Duodenal mucosa (tissue), 2 donors: ENCODE measurements around the gene SLC25A22.

Experiments used
- H3K27ac ChIP-seq: one replicate; pipeline ENCODE4 v1.7.0; 2013; ENCODE audit warnings: low read depth, low read length
- H3K27me3 ChIP-seq, 2 donors: one replicate each; pipeline ENCODE4 v1.7.0; 2013; ENCODE audit warnings: low read length in 2 of 2, control low read depth in 1 of 2; ENCODE audit not compliant: insufficient read depth in 2 of 2, control insufficient read depth in 1 of 2
- H3K36me3 ChIP-seq, 2 donors: one replicate each; pipeline ENCODE4 v1.7.0; 2013; ENCODE audit warnings: low read length in 2 of 2, control low read depth in 1 of 2; ENCODE audit not compliant: insufficient read depth in 2 of 2, control insufficient read depth in 1 of 2
- H3K4me1 ChIP-seq, 2 donors: one replicate each; pipeline ENCODE4 v1.7.0; 2013; ENCODE audit warnings: low read length in 2 of 2, control low read depth in 1 of 2; ENCODE audit not compliant: insufficient read depth in 2 of 2, control insufficient read depth in 1 of 2
- H3K4me3 ChIP-seq, 2 donors: one replicate each; pipeline ENCODE4 v1.7.0; 2013; ENCODE audit warnings: low read length in 2 of 2, low read depth in 1 of 2
- H3K9ac ChIP-seq, 2 donors: one replicate each; pipeline ENCODE4 v1.7.0; 2013; ENCODE audit warnings: low read length in 2 of 2, low read depth in 1 of 2
- H3K9me3 ChIP-seq, 2 donors: one replicate each; pipeline ENCODE4 v1.7.0; 2013; ENCODE audit warnings: low read length in 2 of 2, control low read depth in 1 of 2; ENCODE audit not compliant: control insufficient read depth in 1 of 2

The SLC25A22 gene

GRCh38 chr11:802693-803466, 4.8 kb upstream of the SLC25A22 start:
- H3K9ac ChIP-seq, result no peak overlapping the region
- H3K36me3 ChIP-seq, result peaks cover 8 to 22% of the 10 kb centered on the region in 2 donors
- H3K4me3 ChIP-seq, result no peak overlapping the region
- no peak overlapping the region for H3K27ac ChIP-seq
- H3K4me1 ChIP-seq, result peaks cover 13 to 21% of the 10 kb centered on the region in 2 donors
- no peaks in the 10 kb centered on the region for H3K27me3 ChIP-seq
- no peaks in the 10 kb centered on the region for H3K9me3 ChIP-seq

- no peak overlapping the region for H3K9ac ChIP-seq
- no peak overlapping the region for H3K4me3 ChIP-seq
- H3K27me3 ChIP-seq, result no peaks in the 10 kb centered on the region
- H3K9me3 ChIP-seq, result no peaks in the 10 kb centered on the region
- H3K4me1 ChIP-seq, result peaks cover 14 to 22% of the 10 kb centered on the region in 2 donors
- H3K27ac ChIP-seq, result no peak overlapping the region
- peaks cover 8 to 22% of the 10 kb centered on the region in 2 donors for H3K36me3 ChIP-seq
These were observed 4.0 kb upstream of the SLC25A22 start for GRCh38 chr11:802018-802617.

- no peak overlapping the region for H3K9ac ChIP-seq
These were observed 3.2 kb upstream of the SLC25A22 start for GRCh38 chr11:801097-801780.

GRCh38 chr11:800473-800872, 2.4 kb upstream of the SLC25A22 start:
- Histone ChIP-seq H3K9me3 (no peaks in the 10 kb centered on the region), H3K4me1 (peaks cover 23 to 35% of the 10 kb centered on the region in 2 donors), H3K27me3 (no peaks in the 10 kb centered on the region), H3K27ac (no peak overlapping the region), H3K4me3 (no peak overlapping the region), H3K36me3 (peaks cover 8 to 22% of the 10 kb centered on the region in 2 donors), H3K9ac (no peak overlapping the region)

More at GRCh38 chr11:801097-801780, 3.2 kb upstream of the SLC25A22 start:
- Histone ChIP-seq H3K27me3 (no peaks in the 10 kb centered on the region), H3K9me3 (no peaks in the 10 kb centered on the region), H3K4me3 (no peak overlapping the region), H3K36me3 (peaks cover 8 to 22% of the 10 kb centered on the region in 2 donors), H3K4me1 (peaks cover 22 to 31% of the 10 kb centered on the region in 2 donors), H3K27ac (no peak overlapping the region)

- no peak overlapping the region for H3K27ac ChIP-seq
- peaks cover 8 to 22% of the 10 kb centered on the region in 2 donors for H3K36me3 ChIP-seq
- no peak overlapping the region for H3K4me3 ChIP-seq
- no peaks in the 10 kb centered on the region for H3K9me3 ChIP-seq
- no peaks in the 10 kb centered on the region for H3K27me3 ChIP-seq
- H3K4me1 ChIP-seq, result peaks cover 29 to 40% of the 10 kb centered on the region in 2 donors
- no peak overlapping the region for H3K9ac ChIP-seq
These were observed 1.7 kb upstream of the SLC25A22 start for GRCh38 chr11:799641-800316.

- peaks cover 8 to 22% of the 10 kb centered on the region in 2 donors for H3K36me3 ChIP-seq
- H3K9ac ChIP-seq, result peak overlapping the region; percentile 63 to 93
These were observed 587 bp downstream of the SLC25A22 start for GRCh38 chr11:797296-798092.

GRCh38 chr11:796565-797295, 1.4 kb downstream of the SLC25A22 start:
- H3K4me1 ChIP-seq, result peaks cover 19 to 32% of the 10 kb centered on the region in 2 donors
- H3K9me3 ChIP-seq, result no peaks in the 10 kb centered on the region
- H3K4me3 ChIP-seq, result peak overlapping the region; percentile 77 to 84
- no peaks in the 10 kb centered on the region for H3K27me3 ChIP-seq
- peak overlapping the region; percentile 79 for H3K27ac ChIP-seq
- H3K9ac ChIP-seq, result peak overlapping the region; percentile 63 to 93
- H3K36me3 ChIP-seq, result peaks cover 8 to 18% of the 10 kb centered on the region in 2 donors

More at GRCh38 chr11:797296-798092, 587 bp downstream of the SLC25A22 start:
- no peaks in the 10 kb centered on the region for H3K9me3 ChIP-seq
- H3K4me1 ChIP-seq, result peaks cover 19 to 32% of the 10 kb centered on the region in 2 donors
- peak overlapping the region; percentile 77 to 84 for H3K4me3 ChIP-seq
- no peaks in the 10 kb centered on the region for H3K27me3 ChIP-seq
- peak overlapping the region; percentile 79 for H3K27ac ChIP-seq

GRCh38 chr11:795634-796564, 2.2 kb downstream of the SLC25A22 start:
- no peaks in the 10 kb centered on the region for H3K27me3 ChIP-seq
- H3K9me3 ChIP-seq, result no peaks in the 10 kb centered on the region
- H3K4me1 ChIP-seq, result peaks cover 19 to 32% of the 10 kb centered on the region in 2 donors
- H3K27ac ChIP-seq, result peak overlapping the region; percentile 79
- H3K9ac ChIP-seq, result peak overlapping the region; percentile 64 to 93
- H3K36me3 ChIP-seq, result peaks cover 3 to 18% of the 10 kb centered on the region in 2 donors
- peak overlapping the region; percentile 77 to 84 for H3K4me3 ChIP-seq
